K562 (cell line): ENCODE results near the gene STUB1. TPM values are rescaled to one million over a fixed set of nuclear protein-coding genes. Genes with fewer than 3 reads are reported as not detected.

Experiments
- BMI1 ChIP-seq: fragments of 150-350 bp; IDR thresholded peaks from 2 replicates; pipeline ENCODE4 v1.6.1; 2014; ENCODE audit warnings: low read length
- BRF1 ChIP-seq: IDR thresholded peaks from 3 replicates; pipeline ENCODE4 v1.6.1; 2011; ENCODE audit warnings: borderline replicate concordance, mild to moderate bottlenecking; ENCODE audit not compliant: insufficient read length; ENCODE audit errors: extremely low read depth
- CSDE1 ChIP-seq, 2 experiments: fragments of 450-650 bp; IDR thresholded peaks; 2 replicates each; pipeline ENCODE4 v1.6.1; 2016; ENCODE audit warnings: mild to moderate bottlenecking in 1 of 2
- FOSL1 ChIP-seq: fragments of 200-800 bp; sonication (Bioruptor generic); conservative IDR thresholded peaks from 2 replicates; pipeline ENCODE4 v1.6.1; 2016; ENCODE audit warnings: missing genetic modification characterization, missing compliant biosample characterization
- JUN ChIP-seq, 2 experiments: sonication (generic) in 1 of 2; formaldehyde crosslinking in 1 of 2; IDR thresholded peaks; 2 replicates each; pipeline versions ENCODE4 v1.6.1 to v1.8.0; 2012 to 2022; ENCODE audit warnings: borderline replicate concordance in 2 of 2, mild to moderate bottlenecking in 2 of 2, improper control_type of control experiment in 1 of 2, low read depth in 1 of 2, low read length in 1 of 2, missing genetic modification reagents in 1 of 2
- KDM1A ChIP-seq, 2 experiments: fragments of 450-650 bp; IDR thresholded peaks; 2 replicates each; pipeline ENCODE4 v1.6.1; 2016; ENCODE audit warnings: mild to moderate bottlenecking in 2 of 2
- MAFK ChIP-seq: IDR thresholded peaks from 2 replicates; pipeline ENCODE4 v1.6.1; 2011; ENCODE audit warnings: low read length, improper control_type of control experiment
- MEF2D ChIP-seq: conservative IDR thresholded peaks from 2 replicates; pipeline ENCODE4 v1.6.1; 2016; ENCODE audit warnings: low read depth, missing genetic modification characterization, missing compliant biosample characterization
- NEUROD1 ChIP-seq: fragments of 150-350 bp; IDR thresholded peaks from 2 replicates; pipeline ENCODE4 v1.6.1; 2014; ENCODE audit warnings: borderline replicate concordance, low read length, low read depth; ENCODE audit not compliant: partially characterized antibody
- SMAD4 ChIP-seq: fragments of 250-450 bp; sonication (Bioruptor Pico); conservative IDR thresholded peaks from 2 replicates; pipeline ENCODE4 v1.8.0; 2021; ENCODE audit warnings: inconsistent platforms, mild to moderate bottlenecking, moderate library complexity
- ZBTB7A ChIP-seq: IDR thresholded peaks from 2 replicates; pipeline ENCODE4 v1.6.1; 2011; ENCODE audit warnings: low read depth, mild to moderate bottlenecking, low read length, moderate library complexity, borderline replicate concordance; ENCODE audit not compliant: control insufficient read depth
- ZEB2 ChIP-seq: fragments of 450-650 bp; IDR thresholded peaks from 2 replicates; pipeline ENCODE4 v1.6.1; 2016
- ZNF311 ChIP-seq: fragments of 250-450 bp; sonication (Bioruptor Pico); IDR thresholded peaks from 2 replicates; pipeline ENCODE4 v1.4.0; 2020; ENCODE audit warnings: mild to moderate bottlenecking, moderate library complexity
- ZNF436 ChIP-seq: fragments of 250-450, 450-650 bp; sonication (Bioruptor Pico); formaldehyde crosslinking; IDR thresholded peaks from 2 replicates; pipeline ENCODE4 v1.7.0; 2020; ENCODE audit warnings: mild to moderate bottlenecking
- polyA plus RNA-seq, 8 experiments: library from polyadenylated mRNA; depleted of rRNA in 4 of 8; stranded (reverse) in 5 of 8; unstranded in 3 of 8; fragments of >200 nt; fragmentation: Nextera tagmentation in 2 of 8; fragmentation: Illumina TruSeq in 1 of 8; extraction: Ambion mirVana in 2 of 8; extraction: Trizol in 1 of 8; gene quantifications; 2 replicates each; pipeline versions ENCODE4 v1.2.1 to v1.2.3, GENCODE V29; 2011 to 2014; ENCODE audit warnings: inconsistent platforms in 1 of 8, missing spikeins in 1 of 8
- total RNA-seq, 7 experiments: library from RNA; depleted of rRNA in 6 of 7; stranded (reverse); fragments of >200 nt in 6 of 7; fragmentation: Illumina TruSeq in 2 of 7; extraction: Trizol in 2 of 7; gene quantifications; 2 replicates each; pipeline versions ENCODE4 v1.2.1 to v1.2.3, GENCODE V29; 2011 to 2021; ENCODE audit warnings: low replicate concordance in 1 of 7
- TF ChIP-seq, protein P1 (sequence below): fragments of 250-450 bp; sonication (Bioruptor Pico); IDR thresholded peaks from 2 replicates; pipeline ENCODE4 v1.4.0; 2020
- TF ChIP-seq, protein P2 (sequence below): fragments of 250-450 bp; sonication (Bioruptor Pico); IDR thresholded peaks from 2 replicates; pipeline ENCODE4 v1.4.0; 2020; ENCODE audit warnings: mild to moderate bottlenecking
- TF ChIP-seq, protein P3 (sequence below), 3 experiments: IDR thresholded peaks in 2 of 3; conservative IDR thresholded peaks in 1 of 3; 2 replicates each; pipeline ENCODE4 v1.5.1; 2011 to 2012; ENCODE audit warnings: low read length in 3 of 3, mild to moderate bottlenecking in 3 of 3, control low read depth in 2 of 3, improper control_type of control experiment in 1 of 3, inconsistent platforms in 1 of 3, low read depth in 1 of 3, mixed read lengths in 1 of 3, moderate library complexity in 1 of 3; ENCODE audit not compliant: insufficient read depth in 2 of 3

Gene STUB1
- total and polyA plus RNA-seq, 9 of the 15 experiments (the other 6 are each of a cell fraction or from before 2014, with no cell fraction given), result 10.6 to 251 (median 152) TPM

DNA sequence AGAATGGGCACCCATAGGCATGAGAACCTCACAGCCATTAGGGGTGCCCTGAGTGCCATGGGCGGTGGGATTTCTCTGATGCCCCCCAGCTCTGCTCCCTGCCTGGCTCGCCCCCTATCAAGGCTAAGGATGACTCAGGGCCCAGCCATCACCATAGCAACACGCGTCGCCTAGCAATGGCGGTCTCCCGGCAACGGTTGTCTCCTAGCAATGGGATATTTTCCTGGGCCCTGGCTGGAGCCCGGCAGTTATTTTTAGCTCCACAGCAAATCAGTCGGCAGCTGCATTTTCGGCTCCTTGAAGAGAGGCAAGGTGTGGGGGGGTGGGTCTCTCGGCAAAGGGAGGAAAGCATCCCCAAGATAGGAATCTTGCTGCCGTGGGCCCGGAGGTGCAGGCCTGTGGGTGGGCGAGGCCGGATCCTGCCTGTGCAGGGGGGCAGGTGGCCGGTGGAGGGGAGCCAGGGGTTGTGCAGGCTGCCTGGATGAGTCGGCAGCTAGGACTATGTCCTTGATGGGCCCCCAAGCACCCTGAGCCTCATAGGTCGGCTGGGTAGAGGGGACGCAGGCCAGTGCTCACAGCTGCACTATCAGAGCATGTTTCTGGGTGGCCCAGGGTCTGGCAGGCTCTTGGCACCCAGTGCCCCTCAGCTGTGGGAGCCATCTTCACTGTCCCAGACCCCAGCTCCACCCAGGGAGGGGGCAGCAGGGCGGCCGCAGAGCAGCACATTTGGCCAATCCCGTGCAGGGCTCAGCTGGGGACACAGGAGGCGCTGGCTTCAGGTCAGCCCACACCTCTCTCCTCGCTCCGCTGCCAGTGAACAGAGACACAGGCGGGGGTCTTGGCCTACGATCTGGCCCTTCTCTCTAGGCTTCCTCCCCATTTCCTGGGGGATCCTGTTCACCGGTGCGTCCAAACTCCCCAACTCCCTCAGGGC lies 29.6 kb downstream of the STUB1 start (continued):
- TF ChIP-seq, protein P1, sequence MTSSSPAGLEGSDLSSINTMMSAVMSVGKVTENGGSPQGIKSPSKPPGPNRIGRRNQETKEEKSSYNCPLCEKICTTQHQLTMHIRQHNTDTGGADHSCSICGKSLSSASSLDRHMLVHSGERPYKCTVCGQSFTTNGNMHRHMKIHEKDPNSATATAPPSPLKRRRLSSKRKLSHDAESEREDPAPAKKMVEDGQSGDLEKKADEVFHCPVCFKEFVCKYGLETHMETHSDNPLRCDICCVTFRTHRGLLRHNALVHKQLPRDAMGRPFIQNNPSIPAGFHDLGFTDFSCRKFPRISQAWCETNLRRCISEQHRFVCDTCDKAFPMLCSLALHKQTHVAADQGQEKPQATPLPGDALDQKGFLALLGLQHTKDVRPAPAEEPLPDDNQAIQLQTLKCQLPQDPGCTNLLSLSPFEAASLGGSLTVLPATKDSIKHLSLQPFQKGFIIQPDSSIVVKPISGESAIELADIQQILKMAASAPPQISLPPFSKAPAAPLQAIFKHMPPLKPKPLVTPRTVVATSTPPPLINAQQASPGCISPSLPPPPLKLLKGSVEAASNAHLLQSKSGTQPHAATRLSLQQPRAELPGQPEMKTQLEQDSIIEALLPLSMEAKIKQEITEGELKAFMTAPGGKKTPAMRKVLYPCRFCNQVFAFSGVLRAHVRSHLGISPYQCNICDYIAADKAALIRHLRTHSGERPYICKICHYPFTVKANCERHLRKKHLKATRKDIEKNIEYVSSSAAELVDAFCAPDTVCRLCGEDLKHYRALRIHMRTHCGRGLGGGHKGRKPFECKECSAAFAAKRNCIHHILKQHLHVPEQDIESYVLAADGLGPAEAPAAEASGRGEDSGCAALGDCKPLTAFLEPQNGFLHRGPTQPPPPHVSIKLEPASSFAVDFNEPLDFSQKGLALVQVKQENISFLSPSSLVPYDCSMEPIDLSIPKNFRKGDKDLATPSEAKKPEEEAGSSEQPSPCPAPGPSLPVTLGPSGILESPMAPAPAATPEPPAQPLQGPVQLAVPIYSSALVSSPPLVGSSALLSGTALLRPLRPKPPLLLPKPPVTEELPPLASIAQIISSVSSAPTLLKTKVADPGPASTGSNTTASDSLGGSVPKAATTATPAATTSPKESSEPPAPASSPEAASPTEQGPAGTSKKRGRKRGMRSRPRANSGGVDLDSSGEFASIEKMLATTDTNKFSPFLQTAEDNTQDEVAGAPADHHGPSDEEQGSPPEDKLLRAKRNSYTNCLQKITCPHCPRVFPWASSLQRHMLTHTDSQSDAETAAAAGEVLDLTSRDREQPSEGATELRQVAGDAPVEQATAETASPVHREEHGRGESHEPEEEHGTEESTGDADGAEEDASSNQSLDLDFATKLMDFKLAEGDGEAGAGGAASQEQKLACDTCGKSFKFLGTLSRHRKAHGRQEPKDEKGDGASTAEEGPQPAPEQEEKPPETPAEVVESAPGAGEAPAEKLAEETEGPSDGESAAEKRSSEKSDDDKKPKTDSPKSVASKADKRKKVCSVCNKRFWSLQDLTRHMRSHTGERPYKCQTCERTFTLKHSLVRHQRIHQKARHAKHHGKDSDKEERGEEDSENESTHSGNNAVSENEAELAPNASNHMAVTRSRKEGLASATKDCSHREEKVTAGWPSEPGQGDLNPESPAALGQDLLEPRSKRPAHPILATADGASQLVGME (CRISPR knock-in tag), result peak; percentile 96
- peak; percentile 100 for TF ChIP-seq NEUROD1
- no peak for TF ChIP-seq ZNF311 (CRISPR knock-in tag)
- TF ChIP-seq, protein P2, sequence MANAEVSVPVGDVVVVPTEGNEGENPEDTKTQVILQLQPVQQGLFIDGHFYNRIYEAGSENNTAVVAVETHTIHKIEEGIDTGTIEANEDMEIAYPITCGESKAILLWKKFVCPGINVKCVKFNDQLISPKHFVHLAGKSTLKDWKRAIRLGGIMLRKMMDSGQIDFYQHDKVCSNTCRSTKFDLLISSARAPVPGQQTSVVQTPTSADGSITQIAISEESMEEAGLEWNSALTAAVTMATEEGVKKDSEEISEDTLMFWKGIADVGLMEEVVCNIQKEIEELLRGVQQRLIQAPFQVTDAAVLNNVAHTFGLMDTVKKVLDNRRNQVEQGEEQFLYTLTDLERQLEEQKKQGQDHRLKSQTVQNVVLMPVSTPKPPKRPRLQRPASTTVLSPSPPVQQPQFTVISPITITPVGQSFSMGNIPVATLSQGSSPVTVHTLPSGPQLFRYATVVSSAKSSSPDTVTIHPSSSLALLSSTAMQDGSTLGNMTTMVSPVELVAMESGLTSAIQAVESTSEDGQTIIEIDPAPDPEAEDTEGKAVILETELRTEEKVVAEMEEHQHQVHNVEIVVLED (CRISPR knock-in tag), result no peak
- TF ChIP-seq ZBTB7A, result peak; percentile 32; the same call in 1 of the 2 replicates
- peak; percentile 37; the same call in 1 of the 2 replicates for TF ChIP-seq MAFK
- peak; percentile 83 to 94 for TF ChIP-seq KDM1A (IDR thresholded peaks at IDR 0.05)
- TF ChIP-seq CSDE1 (IDR thresholded peaks at IDR 0.05), result peak in 1 of 2 experiments; percentile 100; a peak in 2 of 4 replicates
- TF ChIP-seq ZEB2, result no peak
- TF ChIP-seq SMAD4 (CRISPR knock-in tag), result no peak
- TF ChIP-seq BMI1, result peak; percentile 100
- peak; percentile 84 for TF ChIP-seq MEF2D (tag)
- TF ChIP-seq, protein P3, sequence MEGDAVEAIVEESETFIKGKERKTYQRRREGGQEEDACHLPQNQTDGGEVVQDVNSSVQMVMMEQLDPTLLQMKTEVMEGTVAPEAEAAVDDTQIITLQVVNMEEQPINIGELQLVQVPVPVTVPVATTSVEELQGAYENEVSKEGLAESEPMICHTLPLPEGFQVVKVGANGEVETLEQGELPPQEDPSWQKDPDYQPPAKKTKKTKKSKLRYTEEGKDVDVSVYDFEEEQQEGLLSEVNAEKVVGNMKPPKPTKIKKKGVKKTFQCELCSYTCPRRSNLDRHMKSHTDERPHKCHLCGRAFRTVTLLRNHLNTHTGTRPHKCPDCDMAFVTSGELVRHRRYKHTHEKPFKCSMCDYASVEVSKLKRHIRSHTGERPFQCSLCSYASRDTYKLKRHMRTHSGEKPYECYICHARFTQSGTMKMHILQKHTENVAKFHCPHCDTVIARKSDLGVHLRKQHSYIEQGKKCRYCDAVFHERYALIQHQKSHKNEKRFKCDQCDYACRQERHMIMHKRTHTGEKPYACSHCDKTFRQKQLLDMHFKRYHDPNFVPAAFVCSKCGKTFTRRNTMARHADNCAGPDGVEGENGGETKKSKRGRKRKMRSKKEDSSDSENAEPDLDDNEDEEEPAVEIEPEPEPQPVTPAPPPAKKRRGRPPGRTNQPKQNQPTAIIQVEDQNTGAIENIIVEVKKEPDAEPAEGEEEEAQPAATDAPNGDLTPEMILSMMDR (IDR thresholded peaks at IDR 0.05 in 2 of 3, conservative IDR thresholded peaks at IDR 0.05 in 1 of 3; ENCODE audit: insufficient read depth in 2 of 3, low read depth in 1 of 3, low read length in 3 of 3), result no peak
- peak; percentile 42; the same call in 1 of the 2 replicates for TF ChIP-seq FOSL1
- peak; percentile 36; the same call in 1 of the 2 replicates for TF ChIP-seq JUN (IDR thresholded peaks at IDR 0.05; ENCODE audit: borderline replicate concordance, low read depth, low read length)
- no peak for TF ChIP-seq JUN (CRISPR knock-in tag; IDR thresholded peaks at IDR 0.05; ENCODE audit: borderline replicate concordance)
- no peak for TF ChIP-seq BRF1
- no peak for TF ChIP-seq ZNF436 (CRISPR knock-in tag)
